ENCODE data around the gene DPEP2NB.

- TF ChIP-seq, protein P1, sequence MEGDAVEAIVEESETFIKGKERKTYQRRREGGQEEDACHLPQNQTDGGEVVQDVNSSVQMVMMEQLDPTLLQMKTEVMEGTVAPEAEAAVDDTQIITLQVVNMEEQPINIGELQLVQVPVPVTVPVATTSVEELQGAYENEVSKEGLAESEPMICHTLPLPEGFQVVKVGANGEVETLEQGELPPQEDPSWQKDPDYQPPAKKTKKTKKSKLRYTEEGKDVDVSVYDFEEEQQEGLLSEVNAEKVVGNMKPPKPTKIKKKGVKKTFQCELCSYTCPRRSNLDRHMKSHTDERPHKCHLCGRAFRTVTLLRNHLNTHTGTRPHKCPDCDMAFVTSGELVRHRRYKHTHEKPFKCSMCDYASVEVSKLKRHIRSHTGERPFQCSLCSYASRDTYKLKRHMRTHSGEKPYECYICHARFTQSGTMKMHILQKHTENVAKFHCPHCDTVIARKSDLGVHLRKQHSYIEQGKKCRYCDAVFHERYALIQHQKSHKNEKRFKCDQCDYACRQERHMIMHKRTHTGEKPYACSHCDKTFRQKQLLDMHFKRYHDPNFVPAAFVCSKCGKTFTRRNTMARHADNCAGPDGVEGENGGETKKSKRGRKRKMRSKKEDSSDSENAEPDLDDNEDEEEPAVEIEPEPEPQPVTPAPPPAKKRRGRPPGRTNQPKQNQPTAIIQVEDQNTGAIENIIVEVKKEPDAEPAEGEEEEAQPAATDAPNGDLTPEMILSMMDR (IDR thresholded peaks at IDR 0.05; ENCODE audit: insufficient read depth, low read depth, low read length): no peak
- no peak for TF ChIP-seq EZH2 (IDR thresholded peaks at IDR 0.05; ENCODE audit: insufficient read depth, low read length)
These were observed 47.1 kb downstream of the DPEP2NB start, which contains the start of gene SLC12A4 for GRCh38 chr16:67968400-67969253.
